Medulla oblongata (tissue), 1 donor: ENCODE results near the gene LGALS9B.
"Not testable (repeated sequence)": the region's sequence is repeated elsewhere in the genome, so short reads cannot be mapped to it uniquely, and the experiment has no call there.

Experiments
- DNase-seq: peaks from one replicate; pipeline ENCODE4 v3.0.0-alpha.2; 2015; ENCODE audit errors: extremely low spot score

Gene LGALS9B

GRCh38 chr17:20467447-20467846 lies at the start of gene LGALS9B:
Gene LGALS9B, minus strand, starts transcription at chr17:20467539. Its CDS starts 69 bp downstream, at chr17:20467470.
- not testable (repeated sequence) for DNase-seq

GRCh38 chr17:20516986-20517385 lies 49.6 kb upstream of the LGALS9B start:
- DNase-seq: not testable (repeated sequence)

GRCh38 chr17:20515099-20515498 lies 47.8 kb upstream of the LGALS9B start:
- not testable (repeated sequence) for DNase-seq

GRCh38 chr17:20513539-20513938 lies 46.2 kb upstream of the LGALS9B start:
- DNase-seq: not testable (repeated sequence)

- DNase-seq: not testable (repeated sequence)
Measured at GRCh38 chr17:20512378-20512777, 45.0 kb upstream of the LGALS9B start.

- DNase-seq: not testable (repeated sequence)
Measured at GRCh38 chr17:20511778-20512177, 44.4 kb upstream of the LGALS9B start.

GRCh38 chr17:20505333-20505732 lies 38.0 kb upstream of the LGALS9B start:
- DNase-seq: not testable (repeated sequence)

GRCh38 chr17:20504388-20505066 lies 37.2 kb upstream of the LGALS9B start:
- DNase-seq: not testable (repeated sequence)

GRCh38 chr17:20501896-20502295 lies 34.6 kb upstream of the LGALS9B start:
- not testable (repeated sequence) for DNase-seq

- not testable (repeated sequence) for DNase-seq
Measured at GRCh38 chr17:20500346-20500745, 33.0 kb upstream of the LGALS9B start.

GRCh38 chr17:20495420-20495819 lies 28.1 kb upstream of the LGALS9B start:
- DNase-seq: not testable (repeated sequence)

GRCh38 chr17:20494735-20495134 lies 27.4 kb upstream of the LGALS9B start:
- not testable (repeated sequence) for DNase-seq

GRCh38 chr17:20494147-20494546 lies 26.8 kb upstream of the LGALS9B start:
- not testable (repeated sequence) for DNase-seq

GRCh38 chr17:20492971-20493370 lies 25.6 kb upstream of the LGALS9B start:
- not testable (repeated sequence) for DNase-seq

GRCh38 chr17:20492099-20492498 lies 24.8 kb upstream of the LGALS9B start:
- not testable (repeated sequence) for DNase-seq

GRCh38 chr17:20484930-20485329 lies 17.6 kb upstream of the LGALS9B start:
- DNase-seq: not testable (repeated sequence)

- DNase-seq: not testable (repeated sequence)
Measured at GRCh38 chr17:20479889-20480591, 12.7 kb upstream of the LGALS9B start.

GRCh38 chr17:20477398-20478071 lies 10.2 kb upstream of the LGALS9B start:
- not testable (repeated sequence) for DNase-seq

GRCh38 chr17:20475137-20475831 lies 7.9 kb upstream of the LGALS9B start:
- not testable (repeated sequence) for DNase-seq

- not testable (repeated sequence) for DNase-seq
Measured at GRCh38 chr17:20474081-20474480, 6.7 kb upstream of the LGALS9B start.

- DNase-seq: not testable (repeated sequence)
Measured at GRCh38 chr17:20469946-20470345, 2.6 kb upstream of the LGALS9B start.

- not testable (repeated sequence) for DNase-seq
Measured at GRCh38 chr17:20469107-20469506, 1.8 kb upstream of the LGALS9B start.
